Common myeloid progenitor, CD34-positive (primary cell): ENCODE data around the gene AKAP8L.

Experiments used
- CTCF ChIA-PET: fragments of 350-600 bp; sonication (Branson Sonifier 250); formaldehyde crosslinking; loops from one replicate; lab custom pipeline; 2021; ENCODE audit warnings: antibody characterized with exemption; lab: Charles Lee
- POLR2A ChIA-PET: fragments of 350-600 bp; sonication (Branson Sonifier 250); formaldehyde crosslinking; loops from one replicate; lab custom pipeline; 2021; ENCODE audit warnings: antibody characterized with exemption; lab: Charles Lee
- DNase-seq, 3 donors: peaks; one replicate each; pipeline versions ENCODE4 v3.0.0 to v3.0.0-alpha.2; 2013
- H3K27ac ChIP-seq, 2 experiments: 1 replicate in 1 of 2; 2 replicates in 1 of 2; pipeline ENCODE4 v1.7.0; 2013; ENCODE audit warnings: inconsistent platforms in 2 of 2, low read length in 2 of 2, mild to moderate bottlenecking in 2 of 2, low read depth in 1 of 2, moderate library complexity in 1 of 2; ENCODE audit not compliant: severe bottlenecking in 2 of 2, insufficient read depth in 1 of 2, poor library complexity in 1 of 2
- H3K27me3 ChIP-seq, 5 experiments: replicated peaks in 2 of 5; 1 replicate in 3 of 5; 2 replicates in 2 of 5; pipeline versions ENCODE4 v1.6.1 to v1.7.0; 2013; ENCODE audit warnings: low read length in 4 of 5, mild to moderate bottlenecking in 2 of 5, moderate library complexity in 2 of 5, inconsistent platforms in 1 of 5; ENCODE audit not compliant: insufficient read depth in 5 of 5, control insufficient read depth in 4 of 5
- H3K36me3 ChIP-seq, 4 experiments: 1 replicate in 2 of 4; 2 replicates in 2 of 4; pipeline versions ENCODE4 v1.6.1 to v1.7.0; 2013; ENCODE audit warnings: low read length in 3 of 4, control low read depth in 1 of 4, mild to moderate bottlenecking in 1 of 4; ENCODE audit not compliant: control insufficient read depth in 4 of 4, insufficient read depth in 4 of 4
- H3K4me1 ChIP-seq, 4 experiments: 1 replicate in 3 of 4; 2 replicates in 1 of 4; pipeline versions ENCODE4 v1.6.1 to v1.7.1; 2013; ENCODE audit warnings: low read length in 3 of 4, mild to moderate bottlenecking in 3 of 4, control low read depth in 1 of 4, inconsistent platforms in 1 of 4, moderate library complexity in 1 of 4; ENCODE audit not compliant: control insufficient read depth in 4 of 4, insufficient read depth in 4 of 4; ENCODE audit errors: control extremely low read depth in 1 of 4
- H3K4me3 ChIP-seq, 7 experiments: 1 replicate in 4 of 7; 2 replicates in 3 of 7; pipeline versions ENCODE4 v1.5.1 to v1.7.0; 2013; ENCODE audit warnings: mild to moderate bottlenecking in 7 of 7, low read length in 6 of 7, moderate library complexity in 6 of 7, inconsistent platforms in 2 of 7, low read depth in 2 of 7, control low read depth in 1 of 7; ENCODE audit not compliant: insufficient read depth in 4 of 7, control insufficient read depth in 1 of 7; ENCODE audit errors: extremely low read depth in 1 of 7
- H3K9me3 ChIP-seq, 5 experiments: 1 replicate in 4 of 5; 2 replicates in 1 of 5; pipeline versions ENCODE4 v1.6.1 to v1.7.1; 2013; ENCODE audit warnings: low read length in 4 of 5, mild to moderate bottlenecking in 2 of 5, inconsistent platforms in 1 of 5, low read depth in 1 of 5, moderate library complexity in 1 of 5; ENCODE audit not compliant: control insufficient read depth in 4 of 5, insufficient read depth in 2 of 5; ENCODE audit errors: control extremely low read depth in 1 of 5
- WGBS: methylation state at CpG from one replicate; pipeline ENCODE4 v1.1.5; 2013; ENCODE audit not compliant: insufficient coverage; 5-methylcytosine and 5-hydroxymethylcytosine counted together

The AKAP8L gene

DNA sequence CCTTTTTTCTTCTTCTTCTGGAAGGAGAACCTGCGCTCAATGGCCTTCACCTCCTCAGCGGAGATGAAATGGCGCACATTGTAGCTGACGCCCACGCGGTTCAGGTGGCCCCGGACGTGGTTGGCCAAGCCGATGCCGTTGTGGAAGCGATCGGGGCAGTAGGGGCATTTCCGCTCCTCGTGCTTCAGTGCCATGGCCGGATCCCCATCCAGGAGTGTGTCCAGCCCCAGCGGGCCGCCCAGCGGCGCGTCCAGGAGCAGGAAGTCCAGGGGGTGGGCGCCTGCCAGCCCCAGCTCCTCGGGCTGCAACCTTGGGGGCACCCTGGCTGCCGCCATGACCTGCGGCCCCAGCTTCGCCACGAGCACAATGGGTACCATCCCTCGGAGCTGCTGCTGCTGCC is 19.8 kb upstream of the AKAP8L start:
- Histone ChIP-seq H3K27ac (no peak overlapping the region), H3K4me3 (no peak overlapping the region), H3K27me3 (no peaks in the 10 kb centered on the region), H3K4me1 (peaks cover 0 to 12% (median 11%) of the 10 kb centered on the region in 4 experiments), H3K9me3 (no peaks in the 10 kb centered on the region), H3K36me3 (no peaks in the 10 kb centered on the region)
- no peak for DNase-seq
- ChIA-PET CTCF (interaction anchor here (0.7 to 2.1 kb wide), 3 partner anchors 18 to 117 kb away, joined by 3 to 8 read pairs (median 4); no protein-coding TSS in a partner anchor), POLR2A (interaction anchor here (1.2 kb wide), 1 partner anchor 25 kb away, joined by 3 read pairs; no protein-coding TSS in a partner anchor)
- WGBS: 98% methylated on average over 27 of the region's 27 CpGs

- peaks cover 0 to 16% (median 15%) of the 10 kb centered on the region in 4 experiments for H3K4me1 ChIP-seq
- POLR2A ChIA-PET: no interaction called here
- DNase-seq: no peak
- WGBS: 100% methylated on average over 2 of the region's 2 CpGs
- H3K4me3 ChIP-seq: no peak overlapping the region
- H3K27me3 ChIP-seq: no peaks in the 10 kb centered on the region
- no peak overlapping the region for H3K27ac ChIP-seq
- CTCF ChIA-PET: interaction anchor here (0.7 to 2.1 kb wide), 3 partner anchors 17 to 118 kb away, joined by 3 to 8 read pairs (median 4); no protein-coding TSS in a partner anchor
- H3K9me3 ChIP-seq: no peaks in the 10 kb centered on the region
- H3K36me3 ChIP-seq: no peaks in the 10 kb centered on the region
Measured at GRCh38 chr19:15438124-15438496, 19.3 kb upstream of the AKAP8L start.

GRCh38 chr19:15437355-15438123 is 18.8 kb upstream of the AKAP8L start:
- CTCF ChIA-PET: interaction anchor here (0.6 to 3.3 kb wide), 8 partner anchors 15 to 122 kb away, joined by 3 to 23 read pairs (median 4); partner anchors contain the start of gene AKAP8L
- WGBS: 56% methylated on average over 7 of the region's 10 CpGs
- DNase-seq: peak in 1 of 3 donors; percentile 28

DNA sequence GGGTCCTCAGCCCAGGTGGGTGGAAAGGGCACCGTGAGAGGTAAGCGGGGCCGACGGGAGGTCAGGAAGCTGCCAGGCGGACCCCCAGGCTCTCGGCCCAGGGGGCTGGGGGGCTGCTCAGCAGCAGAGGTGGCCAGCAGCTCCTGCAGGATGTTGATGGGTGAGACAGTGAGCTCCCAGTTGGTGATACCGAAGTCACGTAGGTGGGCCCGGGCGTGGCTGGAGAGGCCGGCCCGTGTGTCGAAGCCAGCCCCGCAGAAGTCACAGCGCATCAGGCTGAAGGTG is 18.0 kb upstream of the AKAP8L start:
- Histone ChIP-seq H3K36me3 (no peaks in the 10 kb centered on the region), H3K9me3 (no peaks in the 10 kb centered on the region), H3K27me3 (no peaks in the 10 kb centered on the region), H3K27ac (no peak overlapping the region), H3K4me1 (peaks cover 0 to 22% (median 18%) of the 10 kb centered on the region in 4 experiments), H3K4me3 (no peak overlapping the region)
- ChIA-PET POLR2A (no interaction called here), CTCF (interaction anchor here (0.6 to 3.3 kb wide), 7 partner anchors 15 to 123 kb away, joined by 3 to 23 read pairs (median 4); partner anchors contain the start of gene AKAP8L)
- 95% methylated on average over 4 of the region's 15 CpGs for WGBS
- no peak for DNase-seq

More at GRCh38 chr19:15437355-15438123, 18.8 kb upstream of the AKAP8L start:
- POLR2A ChIA-PET: no interaction called here
- Histone ChIP-seq H3K4me3 (no peak overlapping the region), H3K36me3 (no peaks in the 10 kb centered on the region), H3K4me1 (peaks cover 0 to 20% (median 17%) of the 10 kb centered on the region in 4 experiments), H3K27ac (no peak overlapping the region), H3K9me3 (no peaks in the 10 kb centered on the region), H3K27me3 (no peaks in the 10 kb centered on the region)

DNA sequence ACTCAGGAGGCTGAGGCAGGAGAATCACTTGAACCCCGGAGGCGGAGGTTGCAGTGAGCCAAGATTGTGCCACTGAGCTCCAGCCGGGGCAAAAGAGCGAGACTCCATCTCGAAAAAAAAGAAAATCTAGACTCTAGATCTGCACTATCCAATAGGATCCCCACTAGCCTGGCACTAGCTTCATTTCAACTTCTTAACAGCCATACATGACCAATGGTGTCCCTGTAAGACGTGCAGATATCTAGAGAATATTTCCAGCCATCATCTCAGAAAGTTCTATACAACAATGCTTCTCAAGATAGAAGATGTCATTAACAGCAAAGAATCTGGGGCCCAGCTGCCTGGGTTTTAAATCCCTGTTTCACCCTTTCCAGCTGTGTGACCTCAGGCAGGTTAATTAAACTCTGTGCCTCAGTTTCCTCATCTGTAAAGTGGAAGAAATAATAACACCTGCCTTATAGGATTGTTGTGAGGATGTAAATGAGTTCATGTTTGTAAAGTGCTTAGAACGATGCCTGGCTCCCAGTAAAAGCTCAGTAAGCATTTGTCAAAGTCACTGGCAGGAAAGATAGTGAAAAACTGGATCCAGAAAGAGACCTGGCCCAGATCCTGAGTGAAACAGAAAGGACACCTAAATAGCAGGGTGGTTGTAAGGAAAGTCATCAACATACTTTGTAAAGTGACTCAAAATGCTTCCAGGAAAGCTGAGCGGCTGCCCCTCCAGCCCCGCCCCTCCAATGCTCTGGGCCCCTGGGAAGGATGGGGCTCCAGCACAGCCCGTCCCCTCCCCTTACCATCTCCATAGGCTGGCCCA is 17.4 kb upstream of the AKAP8L start:
- ChIA-PET CTCF (interaction anchor here (1.3 to 3.3 kb wide), 4 partner anchors 15 to 27 kb away, joined by 4 to 23 read pairs (median 6); partner anchors contain the start of gene AKAP8L), POLR2A (no interaction called here)
- H3K4me1 ChIP-seq: peaks cover 2 to 27% (median 24%) of the 10 kb centered on the region in 4 experiments
- H3K9me3 ChIP-seq: no peaks in the 10 kb centered on the region
- no peak for DNase-seq
- H3K27me3 ChIP-seq: no peaks in the 10 kb centered on the region
- WGBS: 97% methylated on average over 7 of the region's 10 CpGs
- no peak overlapping the region for H3K4me3 ChIP-seq
- peaks cover 0 to under 1% (median 0%) of the 10 kb centered on the region in 4 experiments for H3K36me3 ChIP-seq
- H3K27ac ChIP-seq: no peak overlapping the region

- CTCF ChIA-PET: interaction anchor here (0.9 to 1.6 kb wide), 7 partner anchors 14 to 45 kb away, joined by 3 to 6 read pairs (median 4); partner anchors contain the start of genes AKAP8L and PGLYRP2
- no peaks in the 10 kb centered on the region for H3K27me3 ChIP-seq
- peaks cover 0 to 20% (median 9%) of the 10 kb centered on the region in 4 experiments for H3K36me3 ChIP-seq
- H3K9me3 ChIP-seq: no peaks in the 10 kb centered on the region
- H3K4me3 ChIP-seq: peak overlapping the region in 6 of 7 experiments; percentile 54 to 93 (median 85)
- 57% methylated on average over 7 of the region's 8 CpGs for WGBS
- POLR2A ChIA-PET: interaction anchor here (0.9 to 2.4 kb wide), 5 partner anchors 15 to 36 kb away, joined by 3 to 16 read pairs (median 5); partner anchors contain the start of genes AKAP8L and RASAL3
- H3K27ac ChIP-seq: peak overlapping the region in 1 of 2 experiments; percentile 54
- peaks cover 2 to 31% (median 25%) of the 10 kb centered on the region in 4 experiments for H3K4me1 ChIP-seq
- no peak for DNase-seq
Measured at GRCh38 chr19:15433519-15434069, 14.8 kb upstream of the AKAP8L start.
